DND-41 (cell line): Measurements from ENCODE around the gene RGS9BP.

Experiments used
- ATAC-seq: fragments of 200-7000 bp; cut with Tn5 transposase; 3 replicates; pipeline ENCODE4 v1.9.1; 2021; ENCODE audit warnings: low read depth; ENCODE audit not compliant: insufficient read depth
- DNase-seq: peaks from one replicate; pipeline ENCODE4 v3.0.0-alpha.2; 2020
- H2AFZ ChIP-seq: 2 replicates; pipeline ENCODE4 v1.6.0; 2012; ENCODE audit warnings: low read depth, low read length
- H3K27ac ChIP-seq: 2 replicates; pipeline ENCODE4 v1.5.1; 2012; ENCODE audit warnings: low read length, inconsistent platforms
- H3K27me3 ChIP-seq: fragments of 200-600 bp; sonication (generic); 2 replicates; pipeline ENCODE4 v1.6.0; 2012; ENCODE audit warnings: low read length, mild to moderate bottlenecking, inconsistent platforms; ENCODE audit not compliant: insufficient read depth, poor library complexity
- H3K36me3 ChIP-seq: 2 replicates; pipeline ENCODE4 v1.5.1; 2012; ENCODE audit warnings: low read length, inconsistent platforms; ENCODE audit not compliant: insufficient read depth
- H3K4me1 ChIP-seq: 2 replicates; pipeline ENCODE4 v1.5.1; 2012; ENCODE audit warnings: mild to moderate bottlenecking, low read length; ENCODE audit not compliant: insufficient read depth
- H3K4me2 ChIP-seq: 2 replicates; pipeline ENCODE4 v1.6.0; 2012; ENCODE audit warnings: mild to moderate bottlenecking, moderate library complexity, low read length, inconsistent platforms; ENCODE audit not compliant: insufficient read depth
- H3K4me3 ChIP-seq, 2 experiments: fragments of 200-600 bp in 1 of 2; shearing (Covaris generic) in 1 of 2; 2 replicates each; pipeline ENCODE4 v1.5.1; 2012 to 2016; ENCODE audit warnings: inconsistent platforms in 2 of 2, low read length in 2 of 2, mild to moderate bottlenecking in 2 of 2, low read depth in 1 of 2, moderate library complexity in 1 of 2
- H3K79me2 ChIP-seq: 2 replicates; pipeline ENCODE4 v1.6.0; 2012; ENCODE audit warnings: low read length, inconsistent platforms; ENCODE audit not compliant: insufficient read depth
- H3K9ac ChIP-seq: 2 replicates; pipeline ENCODE4 v1.6.0; 2012; ENCODE audit warnings: low read depth, mild to moderate bottlenecking, inconsistent platforms, low read length, moderate library complexity
- H3K9me3 ChIP-seq: 2 replicates; pipeline ENCODE4 v1.5.1; 2012; ENCODE audit warnings: low read length, moderate library complexity, mild to moderate bottlenecking, inconsistent platforms; ENCODE audit not compliant: insufficient read depth, severe bottlenecking
- H4K20me1 ChIP-seq: 2 replicates; pipeline ENCODE4 v1.6.0; 2012; ENCODE audit warnings: low read length; ENCODE audit not compliant: insufficient read depth
- CTCF ChIP-seq: IDR thresholded peaks from 2 replicates; pipeline ENCODE4 v1.5.1; 2012; ENCODE audit warnings: borderline replicate concordance, low read length, moderate library complexity, mild to moderate bottlenecking; ENCODE audit not compliant: poor library complexity, severe bottlenecking; ENCODE audit errors: extremely low read depth
- EZH2 ChIP-seq: IDR thresholded peaks from 3 replicates; pipeline ENCODE4 v1.6.1; 2012; ENCODE audit warnings: borderline replicate concordance, low read depth, mild to moderate bottlenecking, moderate library complexity, low read length, inconsistent platforms; ENCODE audit not compliant: severe bottlenecking

RGS9BP gene

DNA sequence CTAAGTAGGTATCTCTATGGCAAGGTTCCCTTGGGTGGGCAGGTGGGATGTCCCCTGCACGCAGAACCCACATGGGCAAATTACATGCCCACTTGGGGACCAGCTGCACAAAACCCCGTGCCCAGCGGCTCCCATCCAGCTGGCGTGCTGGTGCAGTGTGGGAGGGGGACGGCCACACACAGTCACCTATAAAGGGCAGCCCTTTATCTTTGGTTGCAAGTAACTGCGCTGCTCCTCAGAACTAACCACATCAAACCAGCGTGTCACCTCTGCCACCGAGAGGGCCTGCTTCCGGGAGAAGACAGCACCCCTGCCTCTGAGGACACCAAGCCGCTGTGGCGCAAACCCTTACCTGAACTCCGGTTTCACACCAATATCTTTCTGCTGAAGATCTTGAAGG is 32.9 kb upstream of the RGS9BP start:
- Histone ChIP-seq H3K4me3 (no peak overlapping the region), H3K79me2 (no peaks in the 10 kb centered on the region), H4K20me1 (no peaks in the 10 kb centered on the region), H3K9me3 (no peaks in the 10 kb centered on the region), H3K36me3 (peaks cover 77% of the 10 kb centered on the region), H3K27me3 (no peaks in the 10 kb centered on the region), H2AFZ (no peak overlapping the region), H3K4me2 (no peak overlapping the region), H3K9ac (no peak overlapping the region), H3K27ac (no peak overlapping the region), H3K4me1 (no peaks in the 10 kb centered on the region)
- peak; percentile 97 for ATAC-seq
- TF ChIP-seq CTCF (no peak), EZH2 (no peak)
- DNase-seq: peak; percentile 76

DNA sequence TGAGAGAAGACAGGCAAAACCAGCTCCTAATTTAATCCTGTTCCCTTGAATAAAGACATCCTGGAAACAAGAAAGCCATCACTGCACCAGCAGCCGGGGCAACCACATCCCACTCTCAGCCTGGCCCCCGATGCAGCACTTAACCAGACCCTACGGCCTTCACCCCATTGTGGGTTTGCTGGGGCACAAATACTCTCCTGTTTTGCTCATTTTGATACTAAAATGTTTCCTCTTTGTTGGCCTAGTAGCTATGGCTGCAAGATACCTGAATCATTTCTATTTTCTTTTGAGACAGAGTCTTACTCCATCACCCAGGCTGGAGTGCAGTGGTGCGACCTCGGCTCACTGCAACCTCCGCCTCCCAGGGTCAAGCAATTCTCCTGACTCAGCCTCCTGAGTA is 29.1 kb upstream of the RGS9BP start:
- ATAC-seq (no peak), DNase-seq (no peak)
- H3K27me3 ChIP-seq: no peaks in the 10 kb centered on the region
- H4K20me1 ChIP-seq: no peaks in the 10 kb centered on the region
- H3K79me2 ChIP-seq: no peaks in the 10 kb centered on the region
- no peak overlapping the region for H2AFZ ChIP-seq
- H3K36me3 ChIP-seq: peaks cover 62% of the 10 kb centered on the region
- H3K4me1 ChIP-seq: no peaks in the 10 kb centered on the region
- TF ChIP-seq CTCF: no peak
- no peak for TF ChIP-seq EZH2
- no peaks in the 10 kb centered on the region for H3K9me3 ChIP-seq
- no peak overlapping the region for H3K9ac ChIP-seq
- no peak overlapping the region for H3K27ac ChIP-seq
- no peak overlapping the region for H3K4me2 ChIP-seq
- no peak overlapping the region for H3K4me3 ChIP-seq

- peaks cover 54% of the 10 kb centered on the region for H3K36me3 ChIP-seq
- H3K4me3 ChIP-seq: no peak overlapping the region
- H2AFZ ChIP-seq: no peak overlapping the region
- H3K79me2 ChIP-seq: no peaks in the 10 kb centered on the region
- H3K4me1 ChIP-seq: no peaks in the 10 kb centered on the region
- H3K27me3 ChIP-seq: no peaks in the 10 kb centered on the region
- TF ChIP-seq CTCF: no peak
- TF ChIP-seq EZH2: no peak
- no peaks in the 10 kb centered on the region for H4K20me1 ChIP-seq
- no peaks in the 10 kb centered on the region for H3K9me3 ChIP-seq
- H3K27ac ChIP-seq: no peak overlapping the region
- H3K9ac ChIP-seq: no peak overlapping the region
- ATAC-seq (no peak), DNase-seq (no peak)
- H3K4me2 ChIP-seq: no peak overlapping the region
Measured at GRCh38 chr19:32647361-32647760, 28.3 kb upstream of the RGS9BP start.

GRCh38 chr19:32649751-32650150 is 25.9 kb upstream of the RGS9BP start:
- no peaks in the 10 kb centered on the region for H3K4me1 ChIP-seq
- ATAC-seq (no peak), DNase-seq (no peak)
- H3K9me3 ChIP-seq: no peaks in the 10 kb centered on the region
- H3K36me3 ChIP-seq: peaks cover 37% of the 10 kb centered on the region
- H3K9ac ChIP-seq: no peak overlapping the region
- H3K4me2 ChIP-seq: no peak overlapping the region
- TF ChIP-seq EZH2 (no peak), CTCF (no peak)
- no peaks in the 10 kb centered on the region for H4K20me1 ChIP-seq
- H3K4me3 ChIP-seq: no peak overlapping the region
- no peak overlapping the region for H2AFZ ChIP-seq
- peaks cover 4% of the 10 kb centered on the region; the same call in 1 of the 2 replicates for H3K79me2 ChIP-seq
- H3K27me3 ChIP-seq: no peaks in the 10 kb centered on the region
- no peak overlapping the region for H3K27ac ChIP-seq
